ENCODE measurements around the gene SYT15.
"Not testable (repeated sequence)": the region's sequence is repeated elsewhere in the genome, so short reads cannot be mapped to it uniquely, and the experiment has no call there.

Gene SYT15

DNA sequence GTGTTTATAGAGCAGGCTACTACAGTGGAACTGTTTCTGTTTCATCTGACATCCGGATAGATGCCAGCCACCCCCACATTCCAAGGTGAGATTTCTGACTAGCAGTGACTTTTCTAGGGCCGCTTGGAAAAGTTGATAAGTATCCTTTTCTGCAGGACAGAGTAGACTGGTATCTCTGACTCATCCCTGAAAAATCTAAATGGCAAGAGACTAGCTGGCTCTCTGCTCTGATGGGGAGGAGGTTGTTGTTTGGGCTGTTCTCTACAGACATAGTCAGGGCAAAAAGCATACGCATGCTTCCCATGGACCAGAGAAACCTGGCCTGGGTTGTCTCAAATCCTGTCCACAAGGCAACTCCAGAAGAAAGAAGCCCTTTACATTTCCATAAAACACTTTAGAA lies 10.7 kb downstream of the SYT15 start:
- not testable (repeated sequence) for DNase-seq (ENCODE audit: low spot score)

DNA sequence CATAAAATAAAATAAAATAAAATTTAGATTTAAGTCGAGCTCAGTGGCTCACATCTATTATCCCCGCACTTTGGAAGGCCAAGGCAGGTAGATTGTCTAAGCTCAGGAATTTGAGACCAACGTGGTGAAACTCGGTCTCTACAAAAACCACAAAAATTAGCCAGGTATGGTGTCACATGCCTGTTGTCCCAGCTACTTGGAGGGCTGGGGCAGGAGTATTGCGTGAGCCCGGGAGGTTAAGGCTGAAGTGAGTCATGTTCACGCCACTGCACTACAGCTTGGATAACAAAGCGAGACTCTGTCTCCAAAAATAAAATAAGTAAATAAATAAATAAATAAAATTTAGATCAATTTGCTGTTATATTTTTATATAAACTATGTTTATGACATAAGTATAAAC lies 12.1 kb downstream of the SYT15 start:
- DNase-seq (ENCODE audit: low spot score): not testable (repeated sequence)

DNA sequence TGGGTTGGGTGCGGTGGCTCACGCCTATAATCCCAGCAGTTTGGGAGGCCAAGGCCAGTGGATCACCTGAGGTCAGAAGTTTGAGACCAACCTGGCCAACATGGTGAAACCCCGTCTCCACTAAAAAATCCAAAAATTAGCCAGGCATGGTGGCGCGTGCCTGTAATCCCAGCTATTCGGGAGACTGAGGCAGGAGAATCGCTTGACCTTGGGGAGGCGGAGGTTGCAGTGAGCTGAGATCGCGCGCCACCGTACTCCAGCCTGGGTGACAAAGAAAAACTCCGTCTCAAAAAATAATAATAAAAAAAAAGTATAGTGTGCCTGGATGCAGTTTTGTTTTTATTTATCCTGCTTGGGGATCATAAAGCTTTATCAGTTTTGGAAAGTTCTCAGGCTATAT lies 14.4 kb downstream of the SYT15 start:
- DNase-seq (ENCODE audit: low spot score): not testable (repeated sequence)

DNA sequence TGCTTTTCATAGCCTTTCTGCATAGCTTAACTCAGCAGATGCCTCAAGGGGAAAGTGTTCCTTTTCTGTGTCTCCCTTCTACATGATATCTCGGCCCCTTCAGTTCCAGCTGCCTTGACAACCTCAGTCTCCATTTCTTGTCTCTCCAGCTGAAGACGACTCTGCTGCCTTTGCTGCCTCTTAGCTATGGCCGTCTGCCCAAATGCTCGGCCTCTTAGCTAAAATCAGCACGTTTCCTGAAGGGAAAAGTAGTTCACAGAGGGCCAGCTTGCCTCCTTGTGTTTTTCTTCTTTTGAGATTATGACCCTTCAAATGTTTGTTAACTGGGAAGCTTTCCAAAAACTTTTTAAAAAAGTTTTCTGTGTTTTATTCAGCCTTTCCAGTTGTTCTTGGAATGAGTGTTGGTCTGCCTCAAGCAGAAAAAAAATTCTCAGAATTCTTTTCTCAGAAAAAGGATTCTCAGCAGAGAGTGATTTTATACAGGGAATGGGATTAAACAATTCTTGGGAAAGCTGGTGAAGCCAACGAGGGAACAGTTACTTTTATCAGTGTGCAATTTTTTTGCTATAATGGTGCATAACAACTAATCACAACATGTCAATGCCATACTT lies 15.6 kb downstream of the SYT15 start:
- not testable (repeated sequence) for DNase-seq (ENCODE audit: low spot score)

DNA sequence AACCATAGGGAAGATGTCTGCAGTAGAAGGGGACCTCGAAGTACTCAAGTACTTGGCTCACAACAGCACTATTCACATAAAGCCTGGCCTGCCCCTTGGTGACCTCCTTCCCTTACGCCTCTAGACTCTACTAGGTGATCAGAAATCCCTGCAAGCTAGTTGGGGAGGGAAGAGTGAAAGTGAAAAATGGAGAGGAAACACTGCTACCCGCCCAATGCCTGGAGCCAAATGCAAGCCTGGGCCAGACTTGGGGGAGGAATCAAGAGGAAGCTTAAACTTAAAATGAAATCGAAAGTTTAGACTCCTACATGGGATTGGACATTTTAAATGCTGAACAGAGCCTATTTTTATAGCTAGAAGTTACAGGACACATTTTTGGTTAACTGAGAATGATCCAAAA lies 17.6 kb downstream of the SYT15 start:
- not testable (repeated sequence) for DNase-seq (ENCODE audit: low spot score)

DNA sequence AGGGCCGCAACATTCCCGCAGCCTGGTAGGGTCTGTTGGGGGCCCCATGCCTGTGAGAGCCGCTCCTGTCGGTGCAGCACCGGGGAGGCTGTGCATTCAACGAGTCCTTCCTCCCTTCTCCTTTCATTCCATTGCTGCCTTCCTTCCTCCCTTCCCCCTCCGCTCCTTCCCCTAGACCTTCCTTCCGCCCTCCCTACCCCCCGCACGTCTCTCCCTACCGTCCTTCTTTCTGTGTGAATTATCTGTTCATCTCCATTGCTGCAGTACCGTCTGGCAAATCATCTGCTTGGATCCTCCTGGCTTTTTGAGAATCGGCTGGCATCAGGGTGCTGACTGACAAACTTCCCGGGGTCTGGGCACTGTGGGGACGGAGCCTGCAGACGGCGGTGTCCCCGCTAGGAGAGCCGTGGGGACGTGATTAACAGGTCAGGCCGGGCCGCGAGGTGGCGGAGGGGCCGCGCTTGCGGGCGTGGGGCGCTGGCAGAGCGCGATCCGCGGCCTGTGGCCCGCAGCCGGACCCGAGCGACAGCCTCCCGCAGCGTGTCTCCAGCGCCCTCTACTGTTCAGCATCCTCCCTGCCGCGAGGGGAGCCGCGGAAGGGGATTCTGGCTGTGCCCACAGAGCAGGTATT lies 18.8 kb downstream of the SYT15 start:
- not testable (repeated sequence) for DNase-seq (ENCODE audit: low spot score)

DNA sequence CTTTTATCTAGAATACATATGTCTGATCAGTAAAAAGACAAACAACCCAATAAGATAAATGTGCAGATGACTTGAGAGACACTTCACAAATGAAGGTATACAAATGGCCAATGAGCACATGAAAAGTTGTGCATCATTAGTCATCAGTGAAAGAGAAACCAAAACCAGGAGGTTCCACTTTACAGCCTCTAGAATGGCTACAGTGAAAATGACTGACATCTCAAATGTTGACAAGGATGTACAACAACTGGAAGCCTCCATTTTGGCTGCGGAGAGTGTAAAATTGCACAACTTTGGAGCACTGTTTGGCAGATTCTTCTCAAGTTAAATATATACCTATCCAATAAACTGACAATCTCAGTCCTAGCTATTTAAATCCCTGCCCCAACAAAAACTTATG lies 21.6 kb downstream of the SYT15 start:
- not testable (repeated sequence) for DNase-seq (ENCODE audit: low spot score)

DNA sequence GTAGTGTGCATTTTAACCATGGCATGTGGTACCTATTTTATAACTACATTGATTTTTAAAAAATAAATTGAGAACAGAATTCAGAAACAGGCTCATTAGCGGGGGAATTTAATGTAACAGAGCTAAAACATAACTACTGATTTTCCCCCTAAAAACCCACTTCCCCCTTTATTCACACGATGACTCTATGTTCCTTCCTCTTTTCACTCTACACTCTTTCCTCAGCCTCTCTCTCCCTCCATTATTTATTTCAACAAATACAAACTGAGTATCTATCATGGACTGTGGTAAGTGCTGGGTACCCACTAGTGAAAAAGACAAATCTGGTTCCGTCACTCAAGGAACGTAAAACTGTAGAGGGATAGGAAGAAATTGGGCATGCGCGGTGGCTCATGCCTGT lies 36.6 kb downstream of the SYT15 start:
- not testable (repeated sequence) for DNase-seq (ENCODE audit: low spot score)

DNA sequence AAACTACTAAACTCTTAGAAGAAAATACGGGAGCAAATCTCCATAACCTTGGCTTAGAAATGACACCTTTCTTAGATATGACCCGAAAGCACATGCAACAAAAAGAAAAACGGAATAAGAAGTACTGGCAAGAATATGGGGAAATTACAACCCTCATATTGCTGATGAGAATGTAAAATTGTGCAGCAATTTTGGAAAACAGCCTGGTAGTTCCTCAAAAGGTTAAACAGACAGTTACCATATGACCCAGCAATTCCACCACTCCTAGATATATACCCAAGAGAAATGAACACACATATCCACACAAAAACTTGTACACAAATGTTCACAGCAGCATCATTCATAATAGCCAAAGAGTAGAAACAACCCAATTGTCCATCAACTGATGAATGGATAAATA lies 37.3 kb downstream of the SYT15 start:
- not testable (repeated sequence) for DNase-seq (ENCODE audit: low spot score)

DNA sequence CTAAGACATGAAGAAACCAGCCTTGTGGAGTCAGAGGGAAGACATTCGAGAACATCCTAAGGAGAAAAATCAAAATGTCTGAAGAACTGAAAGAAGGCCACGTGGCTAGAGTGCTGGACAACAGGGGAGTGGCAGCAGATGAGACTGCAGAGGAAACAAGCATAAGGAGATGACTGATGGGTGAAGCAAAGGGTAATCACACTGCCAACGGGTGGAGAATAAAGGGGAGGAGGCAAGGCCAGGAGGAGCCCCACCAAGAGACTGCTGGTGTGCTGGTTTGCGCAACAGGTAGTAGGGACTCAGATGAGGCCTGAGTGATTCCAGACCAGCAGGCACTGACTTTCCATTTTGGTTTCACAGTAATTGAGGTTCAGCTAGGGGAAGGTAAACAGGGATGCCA lies 38.2 kb downstream of the SYT15 start:
- DNase-seq (ENCODE audit: low spot score): not testable (repeated sequence)

DNA sequence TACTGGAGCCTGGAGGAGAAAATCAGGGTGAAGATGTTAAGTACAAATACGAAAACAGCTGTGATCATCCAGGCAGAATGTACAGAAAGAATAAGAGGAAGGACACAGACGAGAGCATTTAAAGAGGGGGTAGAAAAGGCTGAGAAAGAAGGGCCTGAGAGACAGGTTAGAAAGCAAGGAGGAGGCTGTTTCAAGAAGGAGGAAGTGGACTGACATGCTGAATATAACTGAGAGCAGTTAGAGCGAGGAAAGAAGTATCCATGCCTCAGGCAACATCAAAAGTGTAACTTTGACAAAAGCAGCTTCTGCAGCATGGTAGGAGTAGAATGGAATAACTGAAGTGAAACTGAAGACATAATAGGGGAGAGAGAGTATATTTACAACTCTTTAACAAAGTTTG lies 39.0 kb downstream of the SYT15 start:
- not testable (repeated sequence) for DNase-seq (ENCODE audit: low spot score)

DNA sequence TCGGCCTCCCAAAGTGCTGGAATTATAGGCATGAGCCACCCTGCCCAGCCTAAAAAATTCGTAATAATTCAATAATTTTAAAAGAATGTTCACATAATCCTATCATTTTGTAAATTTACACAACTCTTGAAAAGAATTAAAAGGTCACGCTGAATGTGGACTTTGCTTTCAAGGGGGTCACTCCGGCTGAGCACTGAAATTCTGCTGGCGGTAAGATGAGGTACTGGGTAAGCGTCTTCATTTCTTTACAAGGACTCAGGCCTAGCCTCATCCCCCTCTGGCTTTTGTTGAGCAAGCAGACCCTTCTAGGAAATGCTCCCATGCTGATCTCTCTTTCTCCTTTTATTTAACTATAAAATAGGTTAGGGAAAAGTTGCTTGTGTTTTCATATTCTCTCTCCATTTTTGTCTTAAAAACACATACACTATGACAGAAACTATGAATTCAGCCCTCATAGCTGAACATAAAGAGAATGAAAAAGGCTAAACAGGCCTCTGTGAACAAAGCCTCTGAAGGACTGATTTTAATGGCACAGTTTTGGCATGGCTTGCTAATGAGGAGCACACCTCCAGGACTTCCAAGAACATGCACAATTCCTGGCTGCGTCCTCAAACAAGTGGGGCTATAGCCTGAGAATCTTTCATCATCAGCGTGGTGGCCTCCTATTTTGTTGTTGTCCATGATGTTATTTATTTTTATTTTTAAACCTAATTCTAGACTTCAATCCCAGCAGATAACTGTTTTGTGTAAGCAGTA lies 45.1 kb downstream of the SYT15 start:
- DNase-seq (ENCODE audit: low spot score): not testable (repeated sequence)

DNA sequence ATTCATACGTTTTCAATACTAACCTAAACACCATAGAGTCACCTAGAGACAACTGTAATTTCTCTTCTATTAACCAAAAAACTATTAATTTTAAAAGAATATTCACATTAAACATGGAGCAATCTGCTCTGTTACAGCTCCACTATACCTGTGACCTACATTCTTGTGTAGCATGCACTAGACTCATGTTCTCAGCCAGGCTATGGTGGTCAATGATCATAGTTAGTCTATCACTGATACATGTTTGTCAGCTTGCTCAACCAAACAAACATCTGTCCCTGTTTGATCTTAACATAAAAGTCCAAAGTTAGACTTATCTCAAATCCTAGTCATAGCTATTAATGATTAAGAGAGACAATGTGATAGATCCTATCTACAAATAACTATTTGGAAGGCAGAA lies 50.9 kb downstream of the SYT15 start:
- not testable (repeated sequence) for DNase-seq (ENCODE audit: low spot score)

DNA sequence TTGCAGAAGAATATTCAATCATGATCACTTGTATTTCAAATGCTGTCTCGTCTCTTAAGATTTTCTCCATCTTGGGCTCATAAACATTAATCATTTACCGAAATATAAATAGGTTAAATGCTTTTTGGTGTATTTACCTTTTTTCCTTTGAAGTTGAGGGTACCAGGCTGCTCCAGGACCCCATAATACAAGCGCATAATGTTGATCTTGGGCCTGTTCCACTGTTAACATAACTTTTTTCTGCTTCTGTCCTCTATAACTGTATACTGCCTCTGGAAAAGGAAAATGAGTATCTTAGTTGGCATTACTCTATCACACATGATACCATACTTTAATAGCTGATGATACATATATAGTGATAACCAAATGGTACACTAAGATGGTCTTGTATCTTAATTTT lies 51.9 kb downstream of the SYT15 start:
- DNase-seq (ENCODE audit: low spot score): not testable (repeated sequence)

DNA sequence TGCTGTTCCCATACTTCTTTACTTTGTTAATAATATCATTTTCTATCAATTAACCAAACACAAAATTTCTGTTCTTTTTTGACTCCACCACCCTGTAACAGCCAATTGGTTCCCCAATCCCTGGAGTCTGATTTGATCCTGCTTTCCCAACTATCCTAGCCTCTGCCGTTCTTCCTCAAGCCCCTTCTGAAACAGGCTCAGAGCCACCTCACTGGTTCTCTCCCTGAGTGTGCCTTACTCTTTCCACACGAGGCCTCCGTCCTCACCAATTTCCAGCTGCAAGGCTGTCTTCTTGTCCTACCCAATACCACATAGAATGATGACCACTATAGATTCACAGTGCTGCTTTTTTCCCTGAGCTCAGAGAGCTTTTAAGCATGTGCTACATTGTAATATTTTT lies 52.8 kb downstream of the SYT15 start:
- DNase-seq (ENCODE audit: low spot score): not testable (repeated sequence)

DNA sequence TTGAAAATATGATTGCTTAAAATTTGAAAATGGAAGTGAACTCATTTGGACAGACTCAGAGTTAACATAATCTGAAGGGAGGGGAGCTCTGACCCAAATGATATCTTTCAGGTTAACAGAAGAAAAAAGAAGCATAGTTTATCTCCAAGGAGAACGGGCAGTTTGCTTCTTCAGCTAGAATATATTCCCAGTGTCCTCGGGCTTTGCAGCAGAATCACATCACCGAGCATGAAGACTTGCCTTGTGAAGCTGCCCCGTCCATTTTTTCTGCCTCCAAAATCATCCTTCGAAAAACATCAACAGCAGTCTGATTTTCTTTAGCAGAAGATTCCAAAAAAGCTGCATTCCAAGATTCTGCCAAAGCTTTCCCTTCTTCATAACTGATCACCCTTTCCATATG lies 55.8 kb downstream of the SYT15 start:
- DNase-seq (ENCODE audit: low spot score): not testable (repeated sequence)

DNA sequence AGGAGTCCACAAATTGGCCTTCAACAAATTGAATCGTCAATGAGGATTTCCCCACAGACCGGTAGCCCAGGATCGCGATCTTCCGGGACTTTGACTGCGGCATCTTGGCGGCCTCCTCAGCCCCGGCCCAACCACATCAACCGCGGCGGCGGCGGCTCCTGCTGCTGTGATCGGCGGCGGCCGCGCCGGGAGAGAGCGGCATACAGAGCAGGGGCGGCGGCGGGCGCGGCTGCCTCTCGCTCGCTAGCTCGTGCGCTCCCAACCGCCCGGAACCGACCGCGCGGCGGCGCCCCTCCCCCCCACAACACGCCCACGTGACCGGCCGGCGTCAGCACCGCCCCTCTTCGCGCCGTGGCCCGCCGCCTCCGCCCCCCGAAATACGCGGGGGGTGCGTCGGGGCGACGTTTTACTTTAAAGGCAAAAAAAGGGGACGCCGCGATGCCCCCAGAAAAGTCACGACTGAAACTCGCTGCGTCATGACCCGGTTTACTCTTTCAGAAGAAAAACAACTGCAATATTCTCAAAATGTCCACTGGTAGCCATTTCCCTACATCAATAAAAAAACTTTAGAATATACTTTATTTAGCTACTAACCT lies 56.5 kb downstream of the SYT15 start:
- not testable (repeated sequence) for DNase-seq (ENCODE audit: low spot score)

DNA sequence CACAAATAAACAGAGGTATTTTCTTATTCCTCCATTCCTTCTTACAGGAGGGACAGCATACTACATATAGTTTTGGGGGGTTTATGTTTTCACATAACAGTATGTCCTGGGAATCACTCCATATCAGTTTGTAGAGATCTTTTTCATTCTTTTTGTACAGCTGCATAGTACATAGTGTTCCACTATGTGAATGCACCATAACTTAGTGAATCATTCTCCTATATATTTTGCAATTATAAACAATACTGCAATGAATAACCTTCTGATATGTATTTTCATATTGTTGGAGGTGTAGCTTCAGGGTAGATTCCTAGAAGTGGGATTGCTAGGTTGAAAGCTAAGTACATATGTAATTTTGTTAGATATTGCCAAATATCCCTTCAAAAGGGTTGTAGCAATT lies 61.1 kb downstream of the SYT15 start:
- not testable (repeated sequence) for DNase-seq (ENCODE audit: low spot score)
